GM23338 (cell line): Measurements from ENCODE around the gene SLC7A14. TPM values are rescaled to one million over a fixed set of nuclear protein-coding genes. Genes with fewer than 3 reads are reported as not detected.

Source experiments
- ATAC-seq: fragments of 200-7000 bp; cut with Tn5 transposase; 3 replicates; pipeline ENCODE4 v1.9.1; 2020
- DNase-seq: peaks from one replicate; pipeline ENCODE4 v3.0.0-alpha.2; 2015; ENCODE audit warnings: low spot score
- H2AFZ ChIP-seq: fragments of 200-600 bp; sonication (generic); 2 replicates; pipeline ENCODE4 v1.8.0; 2016; ENCODE audit warnings: antibody characterized with exemption, mild to moderate bottlenecking, moderate library complexity
- H3F3A ChIP-seq: fragments of 200-600 bp; sonication (generic); replicated peaks from 2 replicates; pipeline ENCODE4 v1.8.0; 2017; ENCODE audit warnings: antibody characterized with exemption, mixed run types, low read depth
- H3K27ac ChIP-seq: fragments of 200-600 bp; sonication (generic); 2 replicates; pipeline ENCODE4 v1.6.1; 2016; ENCODE audit warnings: low read depth
- H3K27me3 ChIP-seq: fragments of 200-600 bp; sonication (generic); 2 replicates; pipeline ENCODE4 v1.8.0; 2016; ENCODE audit warnings: mild to moderate bottlenecking, mixed run types, moderate library complexity; ENCODE audit not compliant: insufficient read depth
- H3K36me3 ChIP-seq: fragments of 200-600 bp; sonication (generic); 2 replicates; pipeline ENCODE4 v1.8.0; 2016; ENCODE audit warnings: mild to moderate bottlenecking; ENCODE audit not compliant: insufficient read depth
- H3K4me1 ChIP-seq: fragments of 200-600 bp; sonication (generic); 2 replicates; pipeline ENCODE4 v1.8.0; 2016; ENCODE audit warnings: mild to moderate bottlenecking, moderate library complexity; ENCODE audit not compliant: insufficient read depth
- H3K4me2 ChIP-seq: fragments of 200-600 bp; sonication (generic); 2 replicates; pipeline ENCODE4 v1.7.1; 2017; ENCODE audit warnings: mixed run types
- H3K4me3 ChIP-seq: fragments of 200-600 bp; sonication (generic); 2 replicates; pipeline ENCODE4 v1.6.1; 2016; ENCODE audit warnings: mixed run types
- H3K79me2 ChIP-seq: fragments of 200-600 bp; sonication (generic); replicated peaks from 2 replicates; pipeline ENCODE4 v1.8.0; 2017; ENCODE audit warnings: mild to moderate bottlenecking; ENCODE audit not compliant: insufficient read depth
- H3K9me2 ChIP-seq: fragments of 200-600 bp; sonication (generic); 2 replicates; pipeline ENCODE4 v1.8.0; 2017; ENCODE audit not compliant: insufficient read depth
- H4K20me1 ChIP-seq: fragments of 200-600 bp; sonication (generic); replicated peaks from 2 replicates; pipeline ENCODE4 v1.8.0; 2017; ENCODE audit warnings: mild to moderate bottlenecking; ENCODE audit not compliant: insufficient read depth
- H3K27ac Mint-ChIP-seq: 2 replicates; pipeline ENCODE4 v1.8.0; 2020; ENCODE audit warnings: inconsistent platforms, mild to moderate bottlenecking, moderate library complexity, mixed read lengths
- H3K27me3 Mint-ChIP-seq: 3 replicates; pipeline ENCODE4 v1.8.0; 2022; ENCODE audit warnings: low read depth, mild to moderate bottlenecking, moderate library complexity, mixed read lengths, inconsistent platforms; ENCODE audit not compliant: insufficient read depth, poor library complexity
- H3K36me3 Mint-ChIP-seq: 3 replicates; pipeline ENCODE4 v1.8.0; 2021; ENCODE audit warnings: low read depth, mild to moderate bottlenecking, inconsistent platforms, moderate library complexity, mixed read lengths
- H3K4me1 Mint-ChIP-seq: 3 replicates; pipeline ENCODE4 v1.8.0; 2020; ENCODE audit warnings: mild to moderate bottlenecking, inconsistent platforms, mixed read lengths
- H3K4me3 Mint-ChIP-seq: 3 replicates; pipeline ENCODE4 v1.8.0; 2021; ENCODE audit warnings: moderate library complexity, mild to moderate bottlenecking, inconsistent platforms, mixed read lengths
- H3K9me3 Mint-ChIP-seq: 3 replicates; pipeline ENCODE4 v1.8.0; 2020; ENCODE audit warnings: moderate library complexity, mild to moderate bottlenecking, inconsistent platforms, mixed read lengths
- REST ChIP-seq: IDR thresholded peaks from one replicate; pipeline ENCODE4 v1.6.1; 2018; ENCODE audit warnings: antibody characterized with exemption; ENCODE audit not compliant: unreplicated experiment
- ZNF114 ChIP-seq: fragments of 250-450 bp; sonication (Bioruptor Pico); IDR thresholded peaks from 2 replicates; pipeline ENCODE4 v1.5.0; 2020; ENCODE audit warnings: mild to moderate bottlenecking, moderate library complexity
- ZNF331 ChIP-seq: fragments of 250-450 bp; sonication (Bioruptor Pico); IDR thresholded peaks from 2 replicates; pipeline ENCODE4 v1.5.0; 2020; ENCODE audit warnings: low read depth, mild to moderate bottlenecking, moderate library complexity
- ZNF462 ChIP-seq: fragments of 250-450 bp; sonication (Bioruptor Pico); IDR thresholded peaks from 2 replicates; pipeline ENCODE4 v1.5.0; 2020; ENCODE audit warnings: mild to moderate bottlenecking, moderate library complexity
- polyA plus RNA-seq: library from polyadenylated mRNA; unstranded; fragments of >200 nt; fragmentation: Nextera tagmentation; extraction: Ambion mirVana; gene quantifications from 2 replicates; pipeline ENCODE4 v1.2.1, GENCODE V29; 2016
- total RNA-seq: library from RNA; depleted of rRNA; stranded (reverse); fragments of >200 nt; shearing (Covaris generic); gene quantifications from 2 replicates; pipeline ENCODE4 v1.2.3, GENCODE V29; 2014

SLC7A14 gene
- total and polyA plus RNA-seq, 2 experiments from 2014 or later: 0.49 to 0.82 TPM

- Histone ChIP-seq H4K20me1 (no peaks in the 10 kb centered on the region; the same call in 1 of the 2 replicates), H3K36me3 (no peaks in the 10 kb centered on the region), H3K4me2 (no peak overlapping the region), H3F3A (no peaks in the 10 kb centered on the region), H3K4me1 (0 out of 2 replicates have a peak, but pooled peaks cover 4% of the 10 kb centered on the region), H3K27ac (no peak overlapping the region), H3K79me2 (no peaks in the 10 kb centered on the region), H3K27me3 (no peaks in the 10 kb centered on the region), H3K4me3 (no peak overlapping the region), H2AFZ (no peak overlapping the region), H3K9me2 (no peaks in the 10 kb centered on the region)
- no peaks in the 10 kb centered on the region for H3K9me3 Mint-ChIP-seq
- TF ChIP-seq ZNF331 (CRISPR knock-in tag) (no peak), ZNF462 (CRISPR knock-in tag) (no peak), REST (no peak), ZNF114 (CRISPR knock-in tag) (no peak)
- H3K36me3 Mint-ChIP-seq: no peaks in the 10 kb centered on the region
- DNase-seq (no peak), ATAC-seq (no peak)
- H3K4me3 Mint-ChIP-seq: no peak overlapping the region
- H3K27ac Mint-ChIP-seq: no peak overlapping the region
- 0 out of 3 replicates have a peak, but pooled peaks cover 4% of the 10 kb centered on the region for H3K4me1 Mint-ChIP-seq
- H3K27me3 Mint-ChIP-seq: no peaks in the 10 kb centered on the region
These were observed 25.6 kb downstream of the SLC7A14 start for GRCh38 chr3:170560296-170560695.
